IMR-90 (cell line): Measurements from ENCODE around the gene ALOXE3. TPM values are rescaled to one million over a fixed set of nuclear protein-coding genes. Genes with fewer than 3 reads are reported as not detected.

Experiments
- ATAC-seq: fragments of 200-7000 bp; cut with Tn5 transposase; 2 replicates; pipeline ENCODE4 v1.9.1; 2020; ENCODE audit warnings: low read depth, mild to moderate bottlenecking, moderate library complexity
- BruUV-seq: library from RNA; stranded (reverse); fragments of 400-500 nt; replicated peaks from 2 replicates; lab custom pipeline; 2021; lab: Mats Ljungman, UMichigan
- CTCF ChIA-PET: fragments of 300-600 bp; formaldehyde crosslinking; extraction: SDS; loops from one replicate; lab custom pipeline; 2021; ENCODE audit warnings: antibody characterized with exemption; lab: Yijun Ruan, JAX
- POLR2A ChIA-PET: fragments of 300-600 bp; sonication (Branson Sonifier 250); formaldehyde crosslinking; loops from one replicate; lab custom pipeline; 2022; ENCODE audit warnings: antibody characterized with exemption; ENCODE audit not compliant: unreplicated experiment; lab: Charles Lee
- DNase-seq: peaks from one replicate; pipeline ENCODE4 v3.0.0; 2013
- H2AFZ ChIP-seq: replicated peaks from 2 replicates; pipeline ENCODE3; 2013; ENCODE audit warnings: low read length, mild to moderate bottlenecking; ENCODE audit not compliant: poor library complexity
- H2AK5ac ChIP-seq: 2 replicates; pipeline ENCODE4 v1.6.1; 2013; ENCODE audit warnings: low read depth, low read length, inconsistent platforms
- H2AK9ac ChIP-seq: replicated peaks from 2 replicates; pipeline ENCODE3; 2013; ENCODE audit warnings: mild to moderate bottlenecking, low read depth, low read length, moderate library complexity; ENCODE audit not compliant: poor library complexity
- H2BK120ac ChIP-seq: 2 replicates; pipeline ENCODE4 v1.6.1; 2013; ENCODE audit warnings: low read depth, low read length, inconsistent platforms
- H2BK15ac ChIP-seq: 3 replicates; pipeline ENCODE4 v1.6.1; 2013; ENCODE audit warnings: low read depth, low read length, inconsistent platforms
- H2BK20ac ChIP-seq: 2 replicates; pipeline ENCODE4 v1.6.1; 2013; ENCODE audit warnings: low read depth, mild to moderate bottlenecking, inconsistent platforms, low read length, moderate library complexity
- H2BK5ac ChIP-seq: 2 replicates; pipeline ENCODE4 v1.6.1; 2013; ENCODE audit warnings: mild to moderate bottlenecking, low read depth, low read length, inconsistent platforms; ENCODE audit not compliant: poor library complexity, severe bottlenecking
- H3K14ac ChIP-seq: replicated peaks from 2 replicates; pipeline ENCODE4 v1.6.1; 2013; ENCODE audit warnings: low read depth, low read length, inconsistent platforms
- H3K18ac ChIP-seq: 2 replicates; pipeline ENCODE4 v1.6.1; 2013; ENCODE audit warnings: low read depth, low read length, control low read depth
- H3K23ac ChIP-seq: 2 replicates; pipeline ENCODE4 v1.6.1; 2013; ENCODE audit warnings: low read depth, low read length, inconsistent platforms
- H3K27ac ChIP-seq: 2 replicates; pipeline ENCODE4 v1.5.1; 2013; ENCODE audit warnings: mild to moderate bottlenecking, control low read depth, low read length; ENCODE audit not compliant: insufficient read depth
- H3K27me3 ChIP-seq: 2 replicates; pipeline ENCODE4 v1.6.1; 2013; ENCODE audit warnings: low read length; ENCODE audit not compliant: control insufficient read depth, insufficient read depth
- H3K36me3 ChIP-seq: 2 replicates; pipeline ENCODE4 v1.6.1; 2013; ENCODE audit warnings: low read length, mixed read lengths; ENCODE audit not compliant: control insufficient read depth, insufficient read depth
- H3K4ac ChIP-seq: 2 replicates; pipeline ENCODE4 v1.6.1; 2013; ENCODE audit warnings: low read depth, low read length, inconsistent platforms
- H3K4me1 ChIP-seq: 2 replicates; pipeline ENCODE4 v1.6.1; 2013; ENCODE audit warnings: low read length, mixed read lengths; ENCODE audit not compliant: control insufficient read depth, insufficient read depth
- H3K4me2 ChIP-seq: 2 replicates; pipeline ENCODE4 v1.6.1; 2013; ENCODE audit warnings: low read depth, mild to moderate bottlenecking, control low read depth, low read length, moderate library complexity
- H3K4me3 ChIP-seq: 2 replicates; pipeline ENCODE4 v1.5.1; 2013; ENCODE audit warnings: low read depth, mild to moderate bottlenecking, control low read depth, low read length, moderate library complexity; ENCODE audit not compliant: insufficient read depth
- H3K56ac ChIP-seq: 2 replicates; pipeline ENCODE4 v1.6.1; 2013; ENCODE audit warnings: low read length, inconsistent platforms; ENCODE audit not compliant: insufficient read depth; ENCODE audit errors: extremely low read depth
- H3K79me1 ChIP-seq, 2 experiments: 2 replicates each; pipeline ENCODE4 v1.6.1; 2013; ENCODE audit warnings: low read length in 2 of 2, inconsistent platforms in 1 of 2, low read depth in 1 of 2
- H3K9ac ChIP-seq: 2 replicates; pipeline ENCODE4 v1.6.1; 2013; ENCODE audit warnings: low read depth, low read length, control low read depth
- H3K9me1 ChIP-seq: 2 replicates; pipeline ENCODE4 v1.6.1; 2013; ENCODE audit warnings: low read length, inconsistent platforms; ENCODE audit not compliant: insufficient read depth
- H3K9me3 ChIP-seq: 2 replicates; pipeline ENCODE4 v1.6.1; 2013; ENCODE audit warnings: low read length; ENCODE audit not compliant: control insufficient read depth, insufficient read depth
- H4K20me1 ChIP-seq: 2 replicates; pipeline ENCODE4 v1.6.1; 2013; ENCODE audit warnings: low read length, inconsistent platforms; ENCODE audit not compliant: insufficient read depth
- H4K5ac ChIP-seq: 2 replicates; pipeline ENCODE4 v1.6.1; 2013; ENCODE audit warnings: mild to moderate bottlenecking, low read depth, low read length, control low read depth
- H4K8ac ChIP-seq, 2 experiments: 2 replicates each; pipeline ENCODE4 v1.6.1; 2013; ENCODE audit warnings: low read depth in 2 of 2, low read length in 2 of 2, control low read depth in 1 of 2, inconsistent platforms in 1 of 2
- H4K91ac ChIP-seq: 2 replicates; pipeline ENCODE4 v1.6.1; 2013; ENCODE audit warnings: low read depth, low read length, inconsistent platforms; ENCODE audit not compliant: insufficient read depth
- CEBPB ChIP-seq: IDR thresholded peaks from 2 replicates; pipeline ENCODE4 v1.6.1; 2012; ENCODE audit warnings: low read depth, low read length, improper control_type of control experiment
- CHD1 ChIP-seq: IDR thresholded peaks from 2 replicates; pipeline ENCODE4 v1.6.1; 2012; ENCODE audit warnings: low read depth, low read length, improper control_type of control experiment
- ELK1 ChIP-seq: fragments of 150-350 bp; IDR thresholded peaks from 2 replicates; pipeline ENCODE4 v1.6.1; 2016; ENCODE audit warnings: low read depth, mild to moderate bottlenecking, low read length, moderate library complexity, borderline replicate concordance
- MAFK ChIP-seq: IDR thresholded peaks from 2 replicates; pipeline ENCODE4 v1.6.1; 2012; ENCODE audit warnings: low read depth, low read length, improper control_type of control experiment
- MXI1 ChIP-seq: IDR thresholded peaks from 2 replicates; pipeline ENCODE4 v1.6.1; 2012; ENCODE audit warnings: low read depth, mild to moderate bottlenecking, low read length, moderate library complexity, borderline replicate concordance
- POLR2A ChIP-seq: IDR thresholded peaks from 2 replicates; pipeline ENCODE4 v1.6.1; 2012; ENCODE audit warnings: mild to moderate bottlenecking, low read depth, low read length
- RFX5 ChIP-seq: IDR thresholded peaks from 2 replicates; pipeline ENCODE4 v1.8.0; 2012; ENCODE audit warnings: low read depth, mild to moderate bottlenecking, low read length, moderate library complexity
- USF2 ChIP-seq: fragments of 150-350 bp; IDR thresholded peaks from 2 replicates; pipeline ENCODE4 v1.6.1; 2017; ENCODE audit warnings: mild to moderate bottlenecking, antibody characterized with exemption, low read length, low read depth
- WGBS, 2 experiments: methylation state at CpG; one replicate each; pipeline versions ENCODE4 v1.1.5 to v1.1.7; 2013; ENCODE audit warnings: missing lambda C conversion rate in 2 of 2; ENCODE audit not compliant: insufficient read length in 1 of 2; ENCODE audit errors: extremely low coverage in 2 of 2; 5-methylcytosine and 5-hydroxymethylcytosine counted together
- dilution Hi-C: fragments of 300-500 bp; cut with HindIII; formaldehyde crosslinking; loops from one replicate; pipeline ENCODE4 v1.14.3; 2018; ENCODE audit warnings: low sequenced_read_pairs; ENCODE audit not compliant: unreplicated experiment
- in situ Hi-C: fragments of 300-500 bp; cut with MboI; formaldehyde crosslinking; loops from 3 replicates; pipeline ENCODE4 v1.14.3; 2019; ENCODE audit warnings: low sequenced_read_pairs, inconsistent platforms, mixed read lengths
- intact Hi-C: fragments of 100-400 bp; cut with micrococcal nuclease; formaldehyde crosslinking; loops from 2 replicates; pipeline ENCODE4 v1.10.0; 2022
- polyA plus RNA-seq, 3 experiments: library from polyadenylated mRNA; depleted of rRNA; stranded (reverse); fragments of >200 nt; gene quantifications; 2 replicates each; pipeline ENCODE4 v1.2.3, GENCODE V29; 2012; ENCODE audit warnings: low replicate concordance in 1 of 3
- total RNA-seq: library from RNA; depleted of rRNA; stranded (reverse); fragments of >200 nt; gene quantifications from 2 replicates; pipeline ENCODE4 v1.2.3, GENCODE V29; 2012

ALOXE3 gene
- total and polyA plus RNA-seq, 2 of the 4 experiments (the other 2 are of a cell fraction), result under 0.01 to 0.26 TPM

- TF ChIP-seq MAFK (no peak), CEBPB (peak; percentile 97)
These were observed 33.9 kb upstream of the ALOXE3 start, which contains the start of gene PER1 (continued) for GRCh38 chr17:8152112-8152775.

- Histone ChIP-seq H3K4ac (peak overlapping the region; percentile 62), H3K4me2 (peak overlapping the region; percentile 96), H3K9me3 (no peaks in the 10 kb centered on the region), H4K5ac (peak overlapping the region; percentile 9), H2AFZ (peak overlapping the region; percentile 88), H3K27me3 (no peaks in the 10 kb centered on the region), H2AK9ac (peak overlapping the region; percentile 90), H2AK5ac (peak overlapping the region; percentile 71), H2BK15ac (no peak overlapping the region), H4K8ac (peak overlapping the region in 1 of 2 experiments; percentile 78; a peak in 1 of 4 replicates), H3K4me3 (peak overlapping the region; percentile 59), H3K18ac (peak overlapping the region; percentile 24; the same call in 1 of the 2 replicates), H4K91ac (peak overlapping the region; percentile 52; the same call in 1 of the 2 replicates), H3K79me1 (peaks cover 3 to 37% of the 10 kb centered on the region in 2 experiments; a peak in 2 of 4 replicates), H2BK20ac (no peak overlapping the region), H3K27ac (peak overlapping the region; percentile 73), H2BK5ac (peak overlapping the region; percentile 55), H3K9ac (peak overlapping the region; percentile 76), H2BK120ac (peak overlapping the region; percentile 41; the same call in 1 of the 2 replicates), H3K56ac (no peak overlapping the region; the same call in 1 of the 2 replicates), H3K4me1 (peaks cover 21% of the 10 kb centered on the region), H4K20me1 (peaks cover 9% of the 10 kb centered on the region), H3K9me1 (peaks cover 22% of the 10 kb centered on the region), H3K14ac (peak overlapping the region; percentile 56), H3K36me3 (peaks cover 27% of the 10 kb centered on the region), H3K23ac (peak overlapping the region; percentile 79)
- ChIA-PET POLR2A (no interaction called here), CTCF (interaction anchor here (1.2 to 1.5 kb wide), 2 partner anchors 12 to 33 kb away, joined by 3 read pairs; no protein-coding TSS in a partner anchor)
- peak; percentile 27 for TF ChIP-seq POLR2A
- no peak for TF ChIP-seq MAFK
- TF ChIP-seq ELK1, result no peak
- no peak for TF ChIP-seq RFX5
- TF ChIP-seq USF2, result peak; percentile 1; the same call in 1 of the 2 replicates
- no peak for TF ChIP-seq MXI1
- peak; percentile 82; the same call in 1 of the 2 replicates for TF ChIP-seq CHD1
- 3% methylated on average over 15 of the region's 22 CpGs; no CpG with 5 or more reads in 1 of the 2 experiments for WGBS, 2 experiments
- dilution Hi-C loops, result no loop called here
- BruUV-seq, result no TSS peak
- intact Hi-C loops, result no loop called here
- DNase-seq (peak; percentile 67), ATAC-seq (peak; percentile 4)
- in situ Hi-C loops, result loop anchor here (25.0 kb wide), 1 partner anchor 914 kb away; the partner anchor contains the start of genes DVL2, GABARAP and PHF23
These were observed 33.4 kb upstream of the ALOXE3 start for GRCh38 chr17:8151641-8152111.
